Ishikawa (cell line): ENCODE results near the gene ZKSCAN8.

Experiments used
- CEBPB ChIP-seq: IDR thresholded peaks from 2 replicates; pipeline ENCODE4 v1.6.1; 2012
- CREB1 ChIP-seq: IDR thresholded peaks from 2 replicates; pipeline ENCODE4 v1.6.1; 2012; ENCODE audit warnings: low read depth
- EGR1 ChIP-seq: IDR thresholded peaks from 2 replicates; pipeline ENCODE4 v1.6.1; 2012
- EP300 ChIP-seq: IDR thresholded peaks from 2 replicates; pipeline ENCODE4 v1.6.1; 2012; ENCODE audit warnings: borderline replicate concordance
- FOXM1 ChIP-seq: IDR thresholded peaks from 2 replicates; pipeline ENCODE4 v1.6.1; 2012; ENCODE audit warnings: low read depth, borderline replicate concordance
- RAD21 ChIP-seq: IDR thresholded peaks from 2 replicates; pipeline ENCODE4 v1.6.1; 2012; ENCODE audit warnings: low read depth
- TCF12 ChIP-seq: IDR thresholded peaks from 2 replicates; pipeline ENCODE4 v1.6.1; 2012; ENCODE audit warnings: low read depth
- TEAD4 ChIP-seq: IDR thresholded peaks from 2 replicates; pipeline ENCODE4 v1.6.1; 2012
- USF1 ChIP-seq: IDR thresholded peaks from 2 replicates; pipeline ENCODE4 v1.6.1; 2012
- YY1 ChIP-seq: IDR thresholded peaks from 2 replicates; pipeline ENCODE4 v1.6.1; 2012; ENCODE audit warnings: low read depth
- ZBTB7A ChIP-seq: IDR thresholded peaks from 2 replicates; pipeline ENCODE4 v1.6.1; 2012; ENCODE audit warnings: low read depth
- TF ChIP-seq, protein P1 (sequence below): IDR thresholded peaks from 2 replicates; pipeline ENCODE4 v1.6.1; 2012; ENCODE audit warnings: low read depth, mild to moderate bottlenecking
- TF ChIP-seq, protein P2 (sequence below): IDR thresholded peaks from 2 replicates; pipeline ENCODE4 v1.6.1; 2012

- TF ChIP-seq EP300 (no peak), RAD21 (no peak), YY1 (no peak), TEAD4 (no peak), EGR1 (no peak), USF1 (no peak), TCF12 (no peak), CEBPB (no peak), FOXM1 (no peak), CREB1 (no peak), ZBTB7A (no peak)
- TF ChIP-seq, protein P1, sequence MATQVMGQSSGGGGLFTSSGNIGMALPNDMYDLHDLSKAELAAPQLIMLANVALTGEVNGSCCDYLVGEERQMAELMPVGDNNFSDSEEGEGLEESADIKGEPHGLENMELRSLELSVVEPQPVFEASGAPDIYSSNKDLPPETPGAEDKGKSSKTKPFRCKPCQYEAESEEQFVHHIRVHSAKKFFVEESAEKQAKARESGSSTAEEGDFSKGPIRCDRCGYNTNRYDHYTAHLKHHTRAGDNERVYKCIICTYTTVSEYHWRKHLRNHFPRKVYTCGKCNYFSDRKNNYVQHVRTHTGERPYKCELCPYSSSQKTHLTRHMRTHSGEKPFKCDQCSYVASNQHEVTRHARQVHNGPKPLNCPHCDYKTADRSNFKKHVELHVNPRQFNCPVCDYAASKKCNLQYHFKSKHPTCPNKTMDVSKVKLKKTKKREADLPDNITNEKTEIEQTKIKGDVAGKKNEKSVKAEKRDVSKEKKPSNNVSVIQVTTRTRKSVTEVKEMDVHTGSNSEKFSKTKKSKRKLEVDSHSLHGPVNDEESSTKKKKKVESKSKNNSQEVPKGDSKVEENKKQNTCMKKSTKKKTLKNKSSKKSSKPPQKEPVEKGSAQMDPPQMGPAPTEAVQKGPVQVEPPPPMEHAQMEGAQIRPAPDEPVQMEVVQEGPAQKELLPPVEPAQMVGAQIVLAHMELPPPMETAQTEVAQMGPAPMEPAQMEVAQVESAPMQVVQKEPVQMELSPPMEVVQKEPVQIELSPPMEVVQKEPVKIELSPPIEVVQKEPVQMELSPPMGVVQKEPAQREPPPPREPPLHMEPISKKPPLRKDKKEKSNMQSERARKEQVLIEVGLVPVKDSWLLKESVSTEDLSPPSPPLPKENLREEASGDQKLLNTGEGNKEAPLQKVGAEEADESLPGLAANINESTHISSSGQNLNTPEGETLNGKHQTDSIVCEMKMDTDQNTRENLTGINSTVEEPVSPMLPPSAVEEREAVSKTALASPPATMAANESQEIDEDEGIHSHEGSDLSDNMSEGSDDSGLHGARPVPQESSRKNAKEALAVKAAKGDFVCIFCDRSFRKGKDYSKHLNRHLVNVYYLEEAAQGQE = no peak
- TF ChIP-seq, protein P2, sequence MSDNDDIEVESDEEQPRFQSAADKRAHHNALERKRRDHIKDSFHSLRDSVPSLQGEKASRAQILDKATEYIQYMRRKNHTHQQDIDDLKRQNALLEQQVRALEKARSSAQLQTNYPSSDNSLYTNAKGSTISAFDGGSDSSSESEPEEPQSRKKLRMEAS = no peak
These were observed 16.3 kb upstream of the ZKSCAN8 start for GRCh38 chr6:28125401-28125800.
